Nucleus accumbens (tissue), 56 donors: Measurements from ENCODE around the gene TSHZ1.

ENCODE experiments used
- DNase-seq, 56 donors: peaks; one replicate each; lab custom pipeline; 2025; lab: John Stamatoyannopoulos, UW

The TSHZ1 gene

DNA sequence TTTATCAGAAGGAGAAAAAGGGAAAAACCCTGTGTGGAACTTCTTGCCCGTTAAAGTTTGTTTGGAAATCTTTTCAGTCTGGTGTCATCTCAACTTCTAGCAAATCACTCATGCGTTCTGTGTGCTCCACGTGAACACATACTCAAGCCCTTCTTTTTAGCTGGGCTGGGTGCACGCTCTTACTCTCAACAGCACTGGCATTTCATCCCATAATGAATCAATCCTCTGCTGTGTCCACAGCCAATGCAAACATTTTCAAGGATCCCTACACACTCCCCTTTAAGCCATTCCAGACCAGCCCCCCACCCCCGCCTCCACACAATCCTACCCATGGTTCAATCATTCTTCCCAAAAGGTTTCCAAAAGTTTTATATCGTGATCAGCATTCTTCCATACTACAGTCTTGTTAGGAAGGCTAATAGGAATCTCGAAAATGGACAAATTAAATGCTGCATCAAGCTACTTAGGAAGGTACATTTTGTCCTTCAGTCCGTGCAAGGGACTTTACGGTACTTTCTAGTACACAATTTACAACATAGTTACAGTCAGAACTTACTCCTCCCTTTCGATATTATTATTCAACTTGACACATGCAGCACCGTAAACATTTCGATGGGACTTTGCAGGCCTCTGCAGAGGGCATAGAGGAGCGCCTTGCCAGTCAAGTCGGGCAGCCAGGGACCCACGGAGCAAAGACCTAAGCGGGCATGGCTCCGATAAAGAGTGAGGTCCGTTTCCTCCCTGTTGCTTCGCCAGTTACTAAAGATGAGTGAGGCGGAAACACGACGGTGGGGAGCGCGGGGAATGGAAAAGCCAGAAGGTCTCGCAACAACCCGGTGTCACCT is 3.1 kb upstream of the TSHZ1 start:
- peak in 1 of 56 donors; percentile 47 for DNase-seq

DNA sequence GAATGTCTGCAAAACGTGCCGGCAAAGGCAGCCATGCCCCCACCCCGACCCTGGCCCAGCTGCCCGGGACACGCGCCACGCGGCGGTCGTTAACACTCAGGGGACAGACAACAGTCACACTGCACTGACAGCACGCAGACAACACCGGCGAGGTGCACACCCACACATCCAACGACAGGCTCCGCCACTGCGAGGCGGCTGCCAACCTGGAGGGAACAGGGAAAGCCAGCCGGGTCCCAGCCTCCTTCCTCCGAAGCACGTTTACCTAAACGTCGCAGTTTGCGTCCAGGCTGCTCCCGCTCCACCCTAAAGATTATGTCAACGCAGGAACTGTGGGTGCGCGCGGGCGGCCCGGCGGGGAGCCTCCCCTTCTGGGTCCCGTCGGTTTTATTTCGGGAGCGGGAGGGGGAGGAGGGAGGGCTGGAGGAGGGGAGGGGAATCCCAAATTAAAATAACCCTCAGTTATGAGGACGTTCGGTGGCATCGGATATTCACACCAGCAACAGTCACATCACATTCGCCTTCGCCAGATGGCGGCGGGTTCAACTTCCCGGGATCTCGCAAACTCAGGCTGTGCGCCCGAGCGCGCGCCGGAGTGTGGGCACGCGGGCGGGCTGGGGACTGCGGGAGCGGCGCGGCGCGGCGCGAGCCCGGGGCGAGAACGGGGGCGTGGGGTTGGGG is 2.3 kb upstream of the TSHZ1 start:
- DNase-seq: peak in 39 of 56 donors; percentile 26 to 78 (median 60)

GRCh38 chr18:75208836-75209128 is 1.8 kb upstream of the TSHZ1 start:
- peak in 7 of 56 donors; percentile 63 to 75 (median 67) for DNase-seq

GRCh38 chr18:75209129-75209950 is 1.3 kb upstream of the TSHZ1 start, which contains the start of gene PTGR3:
Gene PTGR3 (minus strand): TSS chr18:75209139. CDS start chr18:75209058, 81 bp downstream.
- peak in 55 of 56 donors; percentile 52 to 95 (median 78) for DNase-seq

DNA sequence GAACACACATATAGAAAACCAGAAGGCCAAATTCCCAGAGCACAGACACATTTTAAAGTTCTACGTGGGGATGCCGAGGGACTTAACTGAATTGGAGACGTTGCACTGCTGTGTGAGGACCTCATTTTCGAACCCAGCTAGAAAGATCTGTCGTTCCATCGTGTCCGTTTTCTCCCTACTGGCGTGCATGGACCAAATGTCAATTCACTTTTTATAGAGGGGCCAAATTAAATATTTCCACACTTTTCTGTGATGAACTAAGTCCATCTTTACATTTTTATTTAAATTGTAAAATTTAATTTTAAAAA is 692 bp upstream of the TSHZ1 start:
- no peak for DNase-seq

DNA sequence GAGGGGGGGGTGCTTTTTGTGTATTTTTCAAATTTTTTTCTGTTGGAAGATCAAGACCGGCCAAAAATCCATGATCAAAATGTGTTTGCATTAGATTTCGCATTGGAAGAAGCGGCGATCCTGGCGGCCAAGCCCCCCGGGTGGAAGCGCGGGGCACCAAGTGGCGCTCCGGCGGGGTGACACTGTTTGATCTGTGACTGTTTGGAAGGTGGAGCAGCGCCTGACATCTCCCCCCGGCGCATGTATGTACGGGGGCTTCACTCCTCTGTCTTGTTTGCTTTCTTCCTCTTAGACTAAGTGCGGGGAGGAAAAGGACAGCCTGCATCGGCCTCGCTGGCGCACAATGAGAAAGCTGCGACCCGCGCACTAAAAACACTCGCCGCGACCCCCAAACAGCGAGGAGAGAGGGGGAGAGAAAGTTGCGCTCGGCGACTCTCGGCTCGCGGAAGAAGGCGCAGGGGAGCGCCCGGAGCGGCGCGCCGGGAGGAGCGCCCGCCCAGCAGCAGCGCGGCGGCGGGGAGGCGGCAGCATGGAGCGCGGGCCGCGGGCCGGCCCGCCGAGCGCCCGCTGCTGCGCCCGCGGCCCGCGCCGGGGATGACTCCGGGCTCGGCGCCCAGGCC is 515 bp downstream of the TSHZ1 start:
- DNase-seq: peak in 4 of 56 donors; percentile 39 to 60 (median 58)

- DNase-seq: no peak
Observed at GRCh38 chr18:75211626-75211952, 992 bp downstream of the TSHZ1 start.

DNA sequence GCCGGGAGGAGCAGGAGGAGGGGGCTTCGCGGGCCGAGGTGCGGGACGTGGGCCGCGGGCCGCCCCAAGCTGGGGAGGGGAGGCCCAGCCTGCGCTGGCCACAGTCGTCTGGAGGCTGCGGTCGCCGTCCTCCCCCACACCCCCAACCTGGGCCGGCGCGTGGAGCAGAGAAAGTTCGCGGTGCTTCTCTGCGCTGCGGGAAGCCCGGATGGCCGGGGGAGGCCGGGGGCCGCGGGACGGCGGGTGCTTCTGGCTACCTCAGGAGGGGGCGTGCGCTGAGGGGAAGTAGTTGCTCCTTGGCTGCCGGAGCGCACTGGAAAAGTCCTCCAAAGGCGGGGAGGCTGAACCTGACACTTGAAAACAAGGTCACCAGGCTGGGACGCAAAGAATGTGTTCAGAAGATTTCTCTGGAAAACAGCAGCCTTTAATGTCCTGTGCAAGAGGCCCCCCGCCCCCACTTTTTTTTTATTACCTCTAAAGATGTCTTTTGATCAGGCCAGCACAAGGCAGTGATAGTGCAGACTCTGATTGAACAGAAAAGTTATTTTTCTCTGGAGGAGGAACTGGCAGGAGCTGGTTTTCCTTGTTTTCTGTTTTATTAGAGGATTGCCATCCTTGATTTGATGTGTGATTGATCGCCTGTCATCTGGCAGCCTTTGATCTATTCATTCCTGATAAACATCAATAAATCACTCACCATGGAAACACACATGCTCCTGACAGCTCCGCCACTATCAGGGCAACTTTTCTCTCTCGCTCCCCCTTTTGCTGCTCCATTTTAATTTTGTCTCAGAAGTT is 1.6 kb downstream of the TSHZ1 start:
- peak in 12 of 56 donors; percentile 15 to 54 (median 40) for DNase-seq

GRCh38 chr18:75212751-75213090 is 2.1 kb downstream of the TSHZ1 start:
- DNase-seq: no peak

- no peak for DNase-seq
Observed at GRCh38 chr18:75213611-75214331, 3.2 kb downstream of the TSHZ1 start.

DNA sequence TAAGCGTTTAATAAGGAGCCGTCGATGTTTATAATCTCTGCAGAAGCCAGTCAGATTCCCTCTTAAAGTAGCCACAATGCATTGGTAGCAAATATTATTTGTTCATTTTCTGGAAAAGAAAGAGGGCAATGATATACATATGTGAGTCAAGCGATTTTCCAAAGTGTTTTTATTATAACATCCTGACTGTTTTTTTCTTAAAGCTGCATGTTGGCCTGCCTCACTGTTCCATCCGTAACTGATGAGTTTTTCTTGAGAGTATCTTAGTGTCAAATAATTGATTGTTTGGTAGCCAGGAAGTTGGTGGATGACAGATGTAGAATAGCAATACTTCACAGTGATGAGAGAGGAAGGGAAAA is 3.7 kb downstream of the TSHZ1 start:
- no peak for DNase-seq

DNA sequence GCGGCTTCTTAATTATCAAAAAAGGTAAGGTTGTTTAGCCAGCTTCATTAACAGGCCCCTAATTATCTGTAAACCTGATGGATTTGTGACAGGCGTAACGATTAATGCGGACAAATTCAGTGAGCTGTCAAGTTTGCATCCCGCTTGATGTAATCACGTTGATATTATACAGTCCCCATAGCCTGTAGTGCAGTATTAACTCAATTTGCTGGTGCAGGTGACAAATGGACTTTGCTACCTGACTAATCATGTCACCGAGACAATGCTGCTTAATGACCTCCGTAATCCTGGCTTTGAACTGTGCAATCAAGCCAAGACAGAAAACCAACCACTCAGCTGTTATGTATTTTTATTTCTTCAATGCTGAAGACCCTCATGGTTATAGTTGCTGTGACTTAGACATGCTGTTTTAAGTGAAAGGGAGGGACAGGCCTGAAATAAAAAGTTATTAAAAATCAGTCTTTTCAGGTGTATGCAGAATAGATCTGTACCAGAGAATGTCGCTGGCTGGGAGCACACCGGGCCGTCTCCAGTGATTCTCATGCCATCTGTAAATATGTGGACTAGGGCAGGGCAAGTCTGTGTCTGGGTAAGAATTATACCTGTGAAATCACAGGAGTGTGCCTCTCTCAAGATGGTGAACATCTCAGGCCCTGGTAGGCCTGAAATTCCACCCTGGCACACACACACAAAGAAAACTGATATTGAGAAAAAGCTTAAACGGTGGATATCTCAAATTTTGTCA is 4.3 kb downstream of the TSHZ1 start:
- no peak for DNase-seq

GRCh38 chr18:75215663-75216062 is 5.1 kb downstream of the TSHZ1 start:
- no peak for DNase-seq

GRCh38 chr18:75216212-75216910 is 5.8 kb downstream of the TSHZ1 start:
- DNase-seq: no peak

- DNase-seq: no peak
Observed at GRCh38 chr18:75216911-75217689, 6.5 kb downstream of the TSHZ1 start.

DNA sequence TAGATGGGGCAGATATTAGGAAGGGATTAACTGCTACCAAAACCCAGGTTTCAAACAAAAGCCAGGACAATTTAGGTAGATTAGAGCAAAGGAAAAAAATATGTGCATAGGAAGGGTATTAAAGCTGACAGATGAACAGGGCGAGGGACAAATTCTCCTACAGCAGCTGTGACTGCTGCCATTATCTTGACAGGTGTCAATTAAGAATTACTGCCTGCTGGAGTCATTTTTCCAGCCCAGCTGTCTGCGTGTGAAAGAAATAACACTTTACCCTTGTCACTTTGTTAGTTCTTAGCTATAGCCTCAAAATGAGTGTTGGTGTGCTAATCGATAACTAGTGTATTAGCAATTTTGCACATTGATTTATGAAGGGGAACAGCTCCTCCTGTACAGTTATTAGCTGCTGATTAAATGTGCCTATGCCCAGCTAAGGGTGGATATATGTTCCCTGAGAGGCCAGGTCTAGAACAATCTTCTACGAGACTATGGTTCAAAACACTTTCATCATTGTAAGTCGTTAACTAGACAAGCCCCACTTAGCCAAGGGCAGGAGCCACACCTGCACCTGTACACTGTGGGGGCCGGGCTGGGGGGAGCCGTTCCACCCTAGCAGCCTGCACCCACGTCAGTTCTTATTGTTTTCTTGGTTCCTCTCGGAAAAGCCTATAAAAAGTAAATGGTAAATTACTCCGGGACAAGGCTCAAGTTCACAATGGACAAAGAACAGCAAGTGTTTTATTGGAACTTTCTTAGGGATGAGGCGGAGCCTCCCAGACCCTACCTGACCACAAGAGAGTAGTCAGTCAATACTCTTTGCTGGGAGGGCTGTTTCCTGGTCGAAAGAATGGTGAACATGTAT is 7.7 kb downstream of the TSHZ1 start:
- no peak for DNase-seq
